H54 (cell line): ENCODE results near the gene FOSL1.

Source experiments
- DNase-seq: peaks from one replicate; pipeline ENCODE4 v3.0.0; 2011; ENCODE audit warnings: low spot score, mixed read lengths; ENCODE audit not compliant: insufficient read length
- FAIRE-seq: peaks from 3 replicates; lab custom pipeline; 2011; peaks lifted over from hg19 to GRCh38; lab: Jason Lieb, UNC
- POLR2A ChIP-seq: IDR thresholded peaks from 2 replicates; pipeline ENCODE4 v1.6.1; 2011; ENCODE audit warnings: low read depth, mild to moderate bottlenecking, low read length

FOSL1 gene

GRCh38 chr11:65928667-65929066, 28.5 kb upstream of the FOSL1 start:
- no peak for FAIRE-seq
- TF ChIP-seq POLR2A: no peak
- no peak for DNase-seq

GRCh38 chr11:65927904-65928397, 27.8 kb upstream of the FOSL1 start:
- DNase-seq (no peak), FAIRE-seq (no peak)
- no peak for TF ChIP-seq POLR2A

DNA sequence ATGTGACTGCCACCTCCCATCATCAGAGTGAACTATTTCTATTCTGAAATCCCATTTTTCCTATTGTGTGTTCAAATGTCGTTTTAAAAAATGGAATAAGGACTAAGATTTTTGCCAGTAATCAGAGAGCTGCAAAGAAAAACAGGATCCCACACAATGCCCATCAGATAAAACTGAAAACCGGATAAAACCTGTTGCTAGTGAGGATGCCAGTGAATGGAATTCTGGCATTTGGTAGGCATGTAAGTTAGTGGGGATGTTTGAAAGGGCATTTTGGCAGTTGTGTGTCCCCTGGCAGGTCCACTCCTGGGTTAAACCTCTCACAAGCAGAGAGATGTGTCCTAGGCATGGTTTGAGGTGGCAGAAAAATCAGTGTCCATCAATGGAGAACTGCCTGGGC, 25.2 kb upstream of the FOSL1 start:
- no peak for TF ChIP-seq POLR2A
- no peak for FAIRE-seq
- no peak for DNase-seq

GRCh38 chr11:65922565-65922964, 22.4 kb upstream of the FOSL1 start:
- DNase-seq (no peak), FAIRE-seq (no peak)
- TF ChIP-seq POLR2A: no peak

- FAIRE-seq (no peak), DNase-seq (no peak)
- TF ChIP-seq POLR2A: no peak
These were observed 21.7 kb upstream of the FOSL1 start for GRCh38 chr11:65921876-65922275.

- TF ChIP-seq POLR2A: no peak
- DNase-seq (no peak), FAIRE-seq (no peak)
These were observed 20.9 kb upstream of the FOSL1 start for GRCh38 chr11:65921033-65921555.

- FAIRE-seq (no peak), DNase-seq (no peak)
- TF ChIP-seq POLR2A: no peak
These were observed 20.2 kb upstream of the FOSL1 start for GRCh38 chr11:65920372-65920802.

GRCh38 chr11:65919573-65920371, 19.6 kb upstream of the FOSL1 start:
- FAIRE-seq: no peak
- DNase-seq: no peak
- TF ChIP-seq POLR2A: no peak

DNA sequence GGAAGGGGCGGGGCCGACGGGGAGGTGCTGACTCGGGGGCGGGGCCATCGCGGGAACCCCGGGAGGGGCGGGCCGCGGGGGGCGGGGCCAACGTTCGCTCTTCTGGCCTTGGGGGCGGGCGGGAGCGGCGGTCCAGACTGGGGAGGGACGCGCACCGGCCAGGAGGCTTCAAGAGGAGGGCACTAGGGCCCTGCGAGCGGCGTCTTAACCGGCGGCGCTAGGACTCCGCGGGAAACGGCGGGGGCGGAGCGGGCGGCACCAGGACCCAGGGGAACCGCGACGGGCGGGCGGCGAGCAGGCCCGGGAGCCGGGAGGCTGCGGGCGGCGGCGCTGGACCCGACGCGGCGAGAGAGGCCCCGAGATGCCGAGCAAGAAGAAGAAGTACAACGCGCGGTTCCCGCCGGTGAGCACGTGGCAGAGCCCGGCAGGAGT, 19.0 kb upstream of the FOSL1 start, which contains the start of gene DRAP1:
DRAP1 (plus strand) TSS at position 286 of the 432 bp plus-strand sequence; CDS start at position 362, 76 bp downstream.
- DNase-seq: peak; percentile 91
- FAIRE-seq: no peak
- peak; percentile 73 for TF ChIP-seq POLR2A

GRCh38 chr11:65918211-65919140, 18.3 kb upstream of the FOSL1 start, which contains the start of gene C11orf68:
TSS of gene C11orf68 (minus strand) at chr11:65919062. CDS start at chr11:65919031, 31 bp downstream.
- TF ChIP-seq POLR2A: peak; percentile 92
- FAIRE-seq (no peak), DNase-seq (no peak)

- FAIRE-seq: no peak
- TF ChIP-seq POLR2A: peak; percentile 13; the same call in 1 of the 2 replicates
- no peak for DNase-seq
These were observed 17.4 kb upstream of the FOSL1 start for GRCh38 chr11:65917434-65918210.

GRCh38 chr11:65917077-65917433, 16.9 kb upstream of the FOSL1 start:
- no peak for DNase-seq
- no peak for TF ChIP-seq POLR2A
- FAIRE-seq: no peak

DNA sequence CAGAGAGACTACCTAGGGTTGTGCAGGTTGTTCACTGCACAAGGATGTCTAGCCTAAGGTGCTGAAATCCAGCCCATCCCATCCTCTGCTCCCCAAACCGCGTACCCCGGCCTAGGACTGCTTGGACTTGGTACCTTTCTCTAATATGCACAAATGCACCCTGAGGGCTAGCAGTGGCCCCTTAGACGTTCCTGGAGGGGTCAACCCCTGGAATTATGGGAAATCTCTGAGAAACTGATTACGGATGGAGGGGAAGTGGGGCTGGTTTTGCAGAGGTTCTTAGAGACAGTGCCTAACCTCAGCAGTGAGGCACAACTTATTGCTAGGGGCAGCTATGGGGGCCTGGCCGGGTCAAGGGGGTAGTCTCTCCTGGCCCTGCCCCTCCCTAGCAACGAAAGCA, 16.2 kb upstream of the FOSL1 start:
- FAIRE-seq (no peak), DNase-seq (no peak)
- TF ChIP-seq POLR2A: no peak
